GM18951 (cell line): Measurements from ENCODE around the gene TMOD4.
"Not testable (repeated sequence)": the region's sequence is repeated elsewhere in the genome, so short reads cannot be mapped to it uniquely, and the experiment has no call there.

Experiments used
- POLR2A ChIP-seq: IDR thresholded peaks from 4 replicates; pipeline ENCODE4 v1.6.1; 2011; ENCODE audit warnings: mild to moderate bottlenecking; ENCODE audit not compliant: insufficient read length, insufficient read depth; ENCODE audit errors: extremely low read depth
- in situ Hi-C: fragments of 300-500 bp; cut with MboI; formaldehyde crosslinking; loops from one replicate; pipeline ENCODE4 v1.12.0; 2022; ENCODE audit warnings: low sequenced_read_pairs, mixed read lengths, inconsistent platforms; ENCODE audit not compliant: unreplicated experiment

Gene TMOD4

GRCh38 chr1:151193856-151194255 lies 18.1 kb upstream of the TMOD4 start:
- in situ Hi-C loops, result no loop called here
- TF ChIP-seq POLR2A, result no peak

GRCh38 chr1:151193304-151193703 lies 17.5 kb upstream of the TMOD4 start:
- no peak for TF ChIP-seq POLR2A
- in situ Hi-C loops, result no loop called here

- in situ Hi-C loops, result no loop called here
- no peak for TF ChIP-seq POLR2A
These were observed 16.3 kb upstream of the TMOD4 start for GRCh38 chr1:151192047-151192446.

- peak; percentile 85 for TF ChIP-seq POLR2A
- in situ Hi-C loops, result no loop called here
These were observed 14.1 kb upstream of the TMOD4 start, which contains the start of gene VPS72 for GRCh38 chr1:151189637-151190445. VPS72 (minus strand) TSS chr1:151190197; CDS start chr1:151190121, 76 bp downstream.

- in situ Hi-C loops, result not testable (repeated sequence)
These were observed 12.9 kb upstream of the TMOD4 start for GRCh38 chr1:151188667-151189066.

GRCh38 chr1:151187205-151187604 lies 11.4 kb upstream of the TMOD4 start:
- no peak for TF ChIP-seq POLR2A

GRCh38 chr1:151184211-151184610 lies 8.4 kb upstream of the TMOD4 start:
- no peak for TF ChIP-seq POLR2A
- in situ Hi-C loops, result no loop called here

More at GRCh38 chr1:151187205-151187604, 11.4 kb upstream of the TMOD4 start:
- in situ Hi-C loops, result no loop called here

GRCh38 chr1:151176514-151177045 lies 799 bp upstream of the TMOD4 start:
- in situ Hi-C loops, result no loop called here
- TF ChIP-seq POLR2A, result no peak

GRCh38 chr1:151175041-151175741 lies 590 bp downstream of the TMOD4 start:
- in situ Hi-C loops, result no loop called here
- TF ChIP-seq POLR2A, result no peak

- in situ Hi-C loops, result no loop called here
- TF ChIP-seq POLR2A, result peak; percentile 25
These were observed 4.6 kb downstream of the TMOD4 start for GRCh38 chr1:151171190-151171589.

GRCh38 chr1:151167116-151167515 lies 8.7 kb downstream of the TMOD4 start:
- in situ Hi-C loops, result no loop called here
- no peak for TF ChIP-seq POLR2A

GRCh38 chr1:151166505-151166956 lies 9.2 kb downstream of the TMOD4 start:
- in situ Hi-C loops, result no loop called here
- no peak for TF ChIP-seq POLR2A

- peak; percentile 73 for TF ChIP-seq POLR2A
- in situ Hi-C loops, result no loop called here
These were observed 9.9 kb downstream of the TMOD4 start, which contains the start of the genes LYSMD1 and SCNM1 for GRCh38 chr1:151165738-151166504. LYSMD1 (minus strand) TSS chr1:151165902; CDS start chr1:151165258, 644 bp downstream. SCNM1 (plus strand) TSS chr1:151166144; CDS start chr1:151166153, 9 bp downstream.
